Neural progenitor cell (in vitro differentiated cells): Measurements from ENCODE around the gene ASF1A.

Experiments used
- CTCF ChIP-seq: fragments of 200-600 bp; sonication (generic); IDR thresholded peaks from 2 replicates; pipeline ENCODE4 v1.5.1; 2017; ENCODE audit warnings: antibody characterized with exemption, mild to moderate bottlenecking
- EZH2 ChIP-seq: fragments of 200-600 bp; sonication (generic); IDR thresholded peaks from 2 replicates; pipeline ENCODE4 v1.6.1; 2017; ENCODE audit warnings: antibody characterized with exemption, mild to moderate bottlenecking, moderate library complexity
- EZH2phosphoT487 ChIP-seq: fragments of 200-600 bp; sonication (generic); IDR thresholded peaks from 2 replicates; pipeline ENCODE4 v1.6.1; 2017; ENCODE audit warnings: antibody characterized with exemption

DNA sequence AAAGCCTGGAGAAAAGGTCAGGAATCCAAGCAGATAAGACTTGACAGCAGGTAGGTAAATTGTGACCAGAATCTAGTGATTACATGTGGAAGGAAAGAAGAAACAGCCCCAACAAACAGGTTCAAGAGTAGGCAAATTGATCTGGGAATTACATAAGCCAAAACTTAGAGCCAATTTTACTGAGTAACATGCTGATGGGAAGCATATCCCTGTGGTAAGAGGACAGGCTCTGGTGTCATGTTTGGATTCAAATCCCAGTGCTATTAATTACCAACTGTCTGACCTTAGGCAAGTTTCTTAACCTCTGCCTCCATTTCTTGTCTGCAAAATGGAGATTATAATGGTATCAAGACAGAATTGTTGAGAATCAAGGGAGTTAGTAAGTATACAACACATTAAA lies 20.6 kb downstream of the ASF1A start:
- TF ChIP-seq EZH2 (no peak), CTCF (no peak), EZH2phosphoT487 (no peak)
